NT2/D1 (cell line): ENCODE measurements around the gene MCM6.

Experiments
- SUZ12 ChIP-seq: IDR thresholded peaks from 2 replicates; pipeline ENCODE4 v1.6.1; 2011; ENCODE audit not compliant: insufficient read length, insufficient read depth; ENCODE audit errors: extremely low read depth
- YY1 ChIP-seq: IDR thresholded peaks from 2 replicates; pipeline ENCODE4 v1.6.1; 2011; ENCODE audit not compliant: insufficient read length, insufficient read depth
- ZNF274 ChIP-seq: IDR thresholded peaks from 2 replicates; pipeline ENCODE4 v1.6.1; 2011; ENCODE audit warnings: mild to moderate bottlenecking, low read depth, low read length

DNA sequence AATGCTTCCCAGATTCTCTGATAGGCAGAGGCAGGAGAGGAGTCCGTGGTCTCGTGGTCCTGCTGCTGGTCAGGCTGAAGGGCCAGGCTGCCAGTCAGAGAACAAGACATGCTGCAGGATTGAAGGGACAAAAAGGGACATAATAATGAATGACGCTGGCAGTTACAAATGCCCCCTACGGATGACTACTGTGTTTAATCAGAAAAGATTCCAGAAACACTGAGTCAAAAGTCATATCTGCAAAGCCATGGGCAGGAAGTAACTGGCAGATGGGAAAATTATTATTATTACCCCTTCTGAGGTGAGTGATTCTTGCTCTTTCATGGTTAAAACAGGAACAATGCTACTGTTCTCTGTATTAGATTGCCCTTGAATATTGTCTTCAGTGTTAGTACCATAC, 58.3 kb downstream of the MCM6 start:
- TF ChIP-seq YY1 (no peak), SUZ12 (no peak), ZNF274 (no peak)
